T-helper 2 cell treated with Interferon-gamma antibody and Interleukin-4, amounts not matched to agents 100 ng/mL and 5 ng/mL, for 36 hours (primary cell): ENCODE data around the gene C3orf20. TPM values are rescaled to one million over a fixed set of nuclear protein-coding genes. Genes with fewer than 3 reads are reported as not detected.
"Not testable (repeated sequence)": the region's sequence is repeated elsewhere in the genome, so short reads cannot be mapped to it uniquely, and the experiment has no call there.

Source experiments
- intact Hi-C: fragments of 100-400 bp; cut with micrococcal nuclease; formaldehyde crosslinking; loops from one replicate; pipeline ENCODE4 v1.15.1; 2023
- total RNA-seq: library from RNA; stranded (reverse); gene quantifications from 2 replicates; pipeline ENCODE4 v1.2.3, GENCODE V29; 2022

C3orf20 gene
- total RNA-seq, 1 donor from 2014 or later: 0.20 TPM

DNA sequence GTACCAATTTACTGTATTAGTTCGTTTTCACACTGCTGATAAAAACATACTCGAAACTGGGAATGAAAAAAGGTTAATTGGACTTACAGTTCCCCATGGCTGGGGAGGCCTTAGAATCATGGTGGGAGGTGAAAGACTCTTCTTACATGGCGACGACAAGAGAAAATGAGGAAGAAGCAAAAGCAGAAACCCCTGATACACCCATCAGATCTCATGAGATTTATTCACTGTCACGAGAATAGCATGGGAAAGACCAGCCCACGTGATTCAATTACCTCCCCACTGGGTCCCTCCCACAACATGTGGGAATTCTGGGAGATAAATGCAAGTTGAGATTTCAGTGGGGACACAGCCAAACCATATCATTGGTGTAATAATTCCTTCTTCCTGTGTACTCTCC, 69.6 kb downstream of the C3orf20 start:
- intact Hi-C loops: no loop called here

DNA sequence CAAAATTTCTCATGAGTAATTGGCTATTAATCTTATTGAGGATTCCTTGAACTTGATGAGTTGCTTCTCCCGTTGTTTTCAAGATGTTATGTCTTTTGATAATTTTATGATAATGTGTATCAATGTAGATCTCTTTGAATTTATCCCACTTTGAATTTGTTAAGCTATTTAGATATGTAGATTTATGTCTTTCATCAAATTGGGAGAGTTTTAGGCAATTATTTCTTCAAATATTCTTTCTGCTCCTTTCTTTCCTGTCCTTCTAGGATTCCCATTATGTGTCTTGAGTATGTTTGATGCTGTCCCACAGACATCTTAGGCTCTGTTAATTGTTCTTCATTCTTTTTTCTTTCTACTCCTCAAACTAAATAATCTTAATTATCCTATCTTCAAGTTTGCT, 75.7 kb downstream of the C3orf20 start:
- intact Hi-C loops: no loop called here

DNA sequence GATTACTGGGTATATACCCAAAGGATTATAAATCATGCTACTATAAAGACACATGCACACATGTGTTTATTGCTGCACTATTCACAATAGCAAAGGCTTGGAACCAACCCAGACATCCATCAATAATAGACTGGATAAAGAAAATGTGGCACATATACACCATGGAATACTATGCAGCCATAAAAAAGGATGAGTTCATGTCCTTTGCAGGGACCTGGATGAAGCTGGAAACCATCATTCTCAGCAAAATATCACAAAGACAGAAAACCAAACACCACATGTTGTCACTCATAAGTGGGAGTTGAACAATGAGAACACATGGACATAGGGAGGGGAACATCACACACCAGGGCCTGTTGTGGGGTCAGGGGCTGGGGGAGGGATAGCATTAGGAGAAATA, 78.0 kb downstream of the C3orf20 start:
- intact Hi-C loops: not testable (repeated sequence)

DNA sequence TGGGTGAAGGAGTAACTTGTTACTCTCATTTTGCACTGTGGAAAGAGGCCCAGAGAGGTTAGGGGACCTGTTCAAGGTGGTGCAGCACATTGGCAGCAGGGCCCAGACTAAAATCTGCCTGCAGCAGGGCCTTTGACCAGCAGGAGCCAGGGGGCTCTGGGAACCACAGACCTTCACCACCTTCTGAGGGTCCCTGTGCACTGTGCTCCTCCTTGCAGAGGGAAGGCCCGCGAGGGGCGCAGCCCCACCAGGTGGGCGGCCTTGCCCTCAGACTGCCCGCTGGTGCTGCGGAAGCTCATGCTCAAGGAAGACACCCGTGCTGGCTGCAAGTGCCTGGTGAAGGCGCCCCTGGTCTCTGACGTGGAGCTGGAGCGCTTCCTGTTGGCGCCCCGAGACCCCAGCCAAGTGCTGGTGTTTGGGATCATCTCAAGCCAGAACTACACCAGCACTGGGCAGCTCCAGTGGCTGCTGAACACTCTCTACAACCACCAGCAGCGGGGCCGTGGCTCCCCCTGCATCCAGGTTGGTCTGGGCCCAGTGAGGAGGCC, 82.3 kb downstream of the C3orf20 start:
- intact Hi-C loops: no loop called here

DNA sequence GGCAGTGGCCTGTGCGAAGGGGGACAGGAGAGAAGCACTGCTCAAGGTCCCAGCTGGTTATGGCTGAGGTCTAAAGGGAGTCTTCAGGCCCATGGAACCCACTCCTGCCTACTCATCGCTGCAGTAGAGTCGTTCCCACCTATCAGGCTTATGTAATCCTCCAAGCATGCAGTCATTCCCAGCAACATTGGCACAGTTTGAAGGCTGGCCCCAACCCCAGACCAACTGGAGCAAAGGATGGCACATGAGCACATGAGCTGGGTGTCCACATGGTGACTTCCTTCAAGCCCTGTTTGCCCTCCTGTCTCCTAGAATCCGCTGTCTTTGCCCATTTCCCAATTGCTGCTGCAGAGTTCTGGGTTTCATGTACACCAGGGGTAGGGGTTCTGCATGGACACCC, 83.4 kb downstream of the C3orf20 start:
- intact Hi-C loops: no loop called here

DNA sequence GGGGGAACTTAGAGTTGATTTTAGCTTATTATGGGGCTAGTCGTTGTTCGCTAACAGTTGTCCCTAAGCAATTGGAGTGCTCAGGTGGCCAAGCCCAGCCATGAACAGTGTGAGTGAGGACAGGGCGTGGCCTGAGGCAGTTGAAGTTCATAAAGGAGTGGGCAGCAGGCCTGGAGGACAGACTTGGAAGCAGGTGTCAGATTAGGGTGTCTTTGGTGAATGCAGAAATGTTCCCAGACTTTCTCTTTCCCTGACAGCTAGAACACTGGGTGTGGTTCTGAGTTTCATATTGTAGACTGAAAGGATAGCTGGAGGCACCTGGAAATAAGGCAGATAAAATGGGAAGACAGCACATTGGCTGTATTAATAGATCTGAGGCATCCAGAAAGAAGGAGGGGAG, 84.0 kb downstream of the C3orf20 start:
- intact Hi-C loops: no loop called here

DNA sequence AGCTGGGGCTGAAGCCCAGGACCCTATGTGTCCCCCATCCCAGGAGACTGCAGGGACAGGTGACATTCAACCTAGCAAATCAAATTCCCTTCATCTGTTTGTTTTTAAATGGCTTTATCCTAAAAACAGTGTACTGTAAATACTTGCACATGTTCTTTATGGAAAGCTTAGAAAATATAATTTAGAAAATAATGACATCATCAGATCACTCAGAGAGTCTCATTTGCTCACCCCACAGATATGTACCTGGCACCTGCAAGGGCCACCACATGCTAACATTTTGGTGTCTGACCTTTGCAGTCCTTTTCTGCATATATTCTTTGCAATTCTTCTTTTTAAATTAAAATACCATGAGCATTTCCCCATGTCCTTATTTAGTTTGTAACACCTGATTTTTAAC, 85.2 kb downstream of the C3orf20 start:
- intact Hi-C loops: no loop called here

DNA sequence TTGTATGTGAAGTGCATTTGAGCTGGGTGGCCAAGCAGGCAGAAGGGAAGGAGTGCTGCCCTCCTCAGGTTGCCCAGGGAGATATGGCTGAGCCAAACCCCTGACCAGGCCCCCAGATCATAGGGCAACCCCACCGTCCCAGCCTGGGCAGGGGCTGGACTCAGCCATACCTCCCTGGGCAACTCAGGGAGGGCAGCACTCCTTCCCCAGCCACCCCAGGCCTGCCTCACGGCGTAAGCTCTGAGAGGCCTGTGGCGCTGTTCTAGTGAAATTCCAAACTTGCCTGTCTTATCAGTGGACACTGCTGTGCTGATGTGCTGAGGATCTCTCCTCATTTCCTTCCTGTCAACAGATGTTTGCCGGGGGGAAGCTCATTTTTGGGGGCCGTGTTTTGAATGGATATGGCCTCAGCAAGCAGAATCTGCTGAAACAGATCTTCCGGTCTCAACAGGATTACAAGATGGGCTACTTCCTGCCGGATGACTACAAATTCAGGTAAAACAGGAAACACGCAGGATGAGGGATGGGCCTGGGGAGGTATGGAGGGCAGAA, 86.3 kb downstream of the C3orf20 start:
- intact Hi-C loops: no loop called here

DNA sequence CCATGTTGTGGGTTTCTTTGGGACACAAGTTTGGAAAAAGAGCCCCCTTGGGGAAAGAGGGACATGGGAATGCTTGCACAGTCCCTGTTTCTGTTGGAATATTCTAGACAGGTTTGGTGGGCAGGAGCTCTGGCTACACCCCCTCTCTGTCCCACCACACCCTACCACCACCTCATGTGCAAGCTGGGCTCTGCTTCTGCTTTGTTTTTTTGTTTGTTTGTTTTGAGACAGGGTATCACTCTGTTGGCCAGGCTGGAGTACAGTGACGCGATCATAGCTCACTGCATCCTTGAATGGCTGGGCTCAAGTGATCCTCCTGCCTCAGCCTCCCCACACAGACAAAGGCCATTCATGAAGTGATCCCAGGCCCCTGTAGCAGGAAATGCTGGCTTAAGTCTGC, 86.9 kb downstream of the C3orf20 start:
- intact Hi-C loops: no loop called here

DNA sequence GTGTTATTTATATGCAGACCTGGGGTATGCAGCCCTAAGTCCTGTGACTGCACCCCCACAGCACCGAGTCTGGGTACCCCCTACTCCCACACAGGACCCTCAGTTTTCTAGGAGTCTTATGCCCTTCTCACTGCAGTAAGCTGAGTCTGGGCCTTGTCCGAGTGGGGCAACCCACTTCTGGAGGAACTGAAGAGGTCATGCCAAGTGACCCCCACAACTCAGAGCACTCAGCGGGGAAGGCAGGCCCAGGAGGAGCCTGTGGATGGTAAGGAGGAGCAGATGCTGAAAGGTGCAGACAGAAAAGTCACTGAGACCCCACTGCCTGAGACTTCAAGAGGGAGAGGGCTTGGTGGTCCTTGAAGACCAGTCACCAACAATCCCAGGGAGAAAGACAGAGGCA, 87.8 kb downstream of the C3orf20 start:
- intact Hi-C loops: no loop called here

DNA sequence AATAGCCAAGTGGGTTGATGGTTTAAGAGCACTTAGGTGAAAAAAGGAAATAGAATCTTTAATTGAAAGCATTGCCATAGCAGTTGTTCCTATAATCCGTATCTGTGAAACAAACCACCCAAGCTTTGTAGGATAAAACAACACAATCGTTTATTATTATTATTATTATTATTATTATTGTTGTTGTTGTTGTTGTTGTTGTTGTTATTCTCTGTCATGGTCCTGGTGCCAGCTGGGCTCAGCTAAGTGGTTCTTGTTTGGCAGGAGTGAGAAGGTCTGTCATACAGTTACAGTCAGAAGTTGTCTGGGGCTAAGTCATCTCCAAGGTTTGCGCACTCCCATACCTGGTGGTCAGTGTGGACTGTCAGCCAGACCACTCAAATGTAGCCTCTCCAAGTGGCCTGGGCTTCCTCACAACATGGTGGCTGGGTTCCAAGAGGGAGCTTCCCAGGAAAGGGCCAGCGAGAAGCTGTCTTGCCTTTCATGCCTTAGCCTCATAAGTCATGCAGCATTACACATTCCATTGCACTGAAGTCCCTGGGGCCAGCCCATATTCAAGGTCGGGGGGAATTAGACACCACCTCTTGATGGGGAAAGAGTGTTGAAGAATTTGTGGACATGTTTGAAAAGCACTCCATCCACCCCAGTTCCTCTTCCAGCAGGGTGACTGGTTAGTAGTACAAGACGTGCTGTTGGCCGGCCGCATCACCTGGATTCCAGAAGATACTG, 89.6 kb downstream of the C3orf20 start:
- intact Hi-C loops: no loop called here

DNA sequence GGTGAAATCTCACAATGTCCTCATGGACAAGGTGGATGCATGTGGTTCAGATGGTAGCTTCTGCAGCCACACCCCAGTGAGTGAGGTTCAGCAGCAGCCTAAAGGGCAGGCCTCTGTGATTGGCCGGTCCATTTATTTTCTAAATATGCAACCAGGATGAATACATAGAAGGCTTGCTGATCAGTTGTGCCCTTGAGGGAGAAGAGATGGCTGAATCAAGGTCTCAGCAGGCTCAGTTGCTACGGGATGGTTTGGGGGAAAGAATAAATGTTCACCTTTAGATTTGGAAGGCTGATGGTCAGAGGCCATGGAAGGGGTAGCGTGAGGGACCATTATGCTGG, 90.1 kb downstream of the C3orf20 start:
- intact Hi-C loops: no loop called here

DNA sequence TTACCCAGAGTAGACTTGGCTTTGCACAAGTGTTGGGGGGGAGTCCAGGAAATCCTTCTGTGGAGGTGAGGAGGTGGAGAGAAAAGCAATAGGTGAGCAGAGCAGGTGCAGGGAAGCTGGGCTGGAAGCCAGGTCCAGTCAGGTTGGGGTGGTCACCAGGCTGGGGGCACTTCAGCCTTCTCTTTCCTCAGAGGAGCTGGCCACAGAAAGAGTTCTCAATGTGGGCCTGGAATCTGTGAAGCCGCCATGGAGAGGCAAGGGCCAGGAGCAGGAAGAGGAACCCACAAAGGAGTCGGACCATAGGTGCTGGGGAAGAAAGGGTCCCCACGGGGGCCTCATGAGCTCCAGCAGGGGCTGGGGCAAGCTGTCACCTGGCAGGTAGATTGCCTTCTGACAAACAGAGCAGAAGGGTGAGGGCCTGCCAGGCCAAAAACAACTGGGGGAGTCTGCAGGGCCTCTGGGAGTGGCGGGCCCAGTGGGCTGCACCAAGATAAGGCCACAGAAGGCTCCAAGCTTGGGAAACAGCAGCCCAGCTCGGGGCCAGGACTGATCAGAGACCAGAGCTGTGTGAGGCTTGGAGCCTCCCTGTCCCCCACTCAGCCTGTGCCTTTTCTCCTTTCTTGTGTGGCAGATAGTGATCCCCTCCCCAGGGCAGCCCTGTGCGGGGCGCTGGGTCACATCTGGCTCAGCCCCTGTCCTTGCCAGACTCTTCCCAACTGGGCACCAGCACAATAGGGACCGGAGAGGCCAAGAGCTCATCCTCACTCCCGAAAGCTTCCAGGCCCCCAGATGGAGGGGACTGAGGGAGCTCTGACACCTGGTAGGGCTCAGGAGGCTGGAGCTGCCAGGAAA, 90.9 kb downstream of the C3orf20 start:
- intact Hi-C loops: no loop called here

DNA sequence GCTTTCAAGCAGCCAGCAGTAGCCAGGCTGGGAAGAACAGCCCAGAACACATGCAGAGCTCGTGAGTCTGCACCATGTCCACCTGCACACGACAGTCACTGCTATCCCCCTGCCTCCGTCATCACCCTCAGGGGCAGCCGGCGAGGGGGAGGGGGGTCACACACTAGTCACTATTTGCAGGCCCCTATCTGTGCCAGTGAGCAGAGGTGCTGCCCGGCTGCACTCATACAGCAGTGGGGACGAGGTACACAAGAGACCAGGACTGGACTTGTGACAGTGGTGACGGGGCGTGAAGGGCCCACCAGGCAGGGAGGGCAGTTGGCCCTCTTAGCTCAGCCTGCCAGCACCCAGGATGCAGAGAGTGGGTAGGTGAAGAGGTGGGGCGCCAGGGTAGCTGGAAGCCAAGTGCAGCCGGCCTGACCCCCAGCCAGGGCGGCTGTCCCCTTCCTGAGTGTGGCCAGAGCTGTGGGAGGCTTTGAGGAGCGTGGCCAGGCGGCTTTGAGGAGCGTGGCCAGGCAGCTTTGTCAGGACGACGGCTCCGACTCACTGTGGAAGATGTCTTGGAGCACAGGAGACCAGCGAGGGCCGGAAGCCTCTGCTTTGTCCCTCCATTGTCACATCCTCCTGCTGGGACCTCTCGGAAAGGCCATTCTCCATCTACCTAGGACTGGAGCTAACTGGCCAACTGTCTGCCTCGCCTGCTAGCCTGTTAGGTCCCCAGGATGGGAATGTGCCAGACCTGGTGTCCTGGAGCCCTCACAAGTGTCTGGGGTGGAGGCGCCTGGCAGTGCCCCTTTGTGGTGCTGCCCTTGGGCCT, 91.7 kb downstream of the C3orf20 start:
- intact Hi-C loops: no loop called here

DNA sequence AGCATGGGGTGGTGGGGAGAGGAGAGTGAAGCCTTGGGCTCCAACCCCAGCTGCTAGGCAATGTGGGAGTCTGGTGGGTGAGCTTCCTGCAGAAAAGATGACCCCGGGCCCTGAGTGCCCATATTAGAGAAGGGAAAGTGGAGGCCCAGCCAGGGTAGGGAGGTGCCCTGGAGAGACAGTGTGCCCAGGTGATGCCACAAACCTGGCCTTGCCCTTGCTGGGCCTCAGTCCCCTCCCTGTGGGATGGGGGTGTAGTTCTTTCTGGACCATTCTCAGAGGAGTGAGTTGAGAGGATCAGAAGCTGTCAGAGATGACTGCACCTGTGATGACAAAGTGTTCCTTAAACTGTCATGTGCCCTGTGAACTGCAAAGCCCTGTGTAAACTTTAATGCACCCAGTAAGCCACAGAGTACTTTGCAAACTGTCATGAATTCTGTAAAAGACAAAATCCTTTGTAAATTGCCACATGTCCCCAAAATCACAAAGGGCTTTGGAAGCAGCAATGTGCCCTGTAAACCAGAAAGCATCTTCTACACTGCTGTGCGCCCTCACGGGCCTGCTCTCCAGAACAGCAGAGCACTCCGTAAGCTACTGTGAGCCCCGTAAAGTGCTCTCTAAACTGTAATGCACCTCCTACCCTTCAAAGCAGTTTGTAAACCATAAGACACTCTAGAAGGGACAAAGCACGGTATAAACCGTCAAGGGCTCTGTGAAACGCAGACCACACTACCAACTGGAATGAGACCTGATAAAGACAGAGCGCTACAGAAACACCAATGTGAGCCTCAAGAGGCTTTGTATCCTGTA, 92.5 kb downstream of the C3orf20 start:
- intact Hi-C loops: no loop called here

DNA sequence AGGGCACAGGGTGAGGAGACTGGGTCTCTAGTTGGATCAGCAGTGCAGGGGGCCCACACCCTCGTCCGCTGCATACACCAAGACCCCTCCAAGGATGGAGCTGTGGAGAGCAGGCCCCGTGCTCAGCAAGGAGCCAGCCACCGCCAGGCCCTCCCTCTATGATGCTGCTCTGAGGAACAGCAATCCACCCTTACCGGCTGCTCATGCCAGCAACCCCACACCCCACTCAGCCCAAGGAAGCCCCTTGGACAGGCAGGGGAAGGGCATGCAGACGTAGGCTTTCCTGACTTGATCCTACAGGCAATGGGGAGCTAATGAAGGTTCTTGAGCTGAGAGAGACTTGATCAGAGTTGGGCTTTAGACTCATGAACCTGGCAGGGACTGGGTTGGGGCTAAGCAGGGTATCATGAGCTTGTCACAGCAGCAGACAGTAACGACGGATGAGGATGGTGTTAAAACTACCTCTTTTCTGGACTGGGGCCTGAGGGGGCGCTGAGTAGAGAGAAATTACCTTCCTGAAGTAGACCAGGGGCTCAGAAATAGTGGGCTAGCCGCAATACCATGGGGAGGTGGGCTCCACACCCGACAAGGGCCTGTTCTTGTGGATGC, 93.3 kb downstream of the C3orf20 start:
- intact Hi-C loops: no loop called here

DNA sequence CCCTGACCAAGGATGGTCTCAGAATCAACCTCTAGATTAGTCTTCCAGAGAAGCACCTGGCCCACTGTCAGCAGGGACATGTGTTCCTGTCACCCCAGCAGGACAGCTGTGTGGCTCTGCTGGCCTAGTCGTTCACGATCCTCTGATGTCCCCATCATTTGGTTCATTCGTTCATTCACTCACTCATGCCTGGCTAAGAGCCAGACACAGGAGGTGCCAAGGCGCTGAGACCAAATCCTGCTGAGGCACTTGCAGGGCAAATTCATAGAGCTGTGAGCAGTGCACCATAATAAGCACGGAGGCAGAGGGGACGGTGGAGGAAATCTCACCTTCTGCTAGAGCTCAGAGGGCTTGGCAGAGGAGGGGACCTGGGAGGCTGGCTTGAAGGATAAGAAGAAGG, 93.9 kb downstream of the C3orf20 start:
- intact Hi-C loops: no loop called here

DNA sequence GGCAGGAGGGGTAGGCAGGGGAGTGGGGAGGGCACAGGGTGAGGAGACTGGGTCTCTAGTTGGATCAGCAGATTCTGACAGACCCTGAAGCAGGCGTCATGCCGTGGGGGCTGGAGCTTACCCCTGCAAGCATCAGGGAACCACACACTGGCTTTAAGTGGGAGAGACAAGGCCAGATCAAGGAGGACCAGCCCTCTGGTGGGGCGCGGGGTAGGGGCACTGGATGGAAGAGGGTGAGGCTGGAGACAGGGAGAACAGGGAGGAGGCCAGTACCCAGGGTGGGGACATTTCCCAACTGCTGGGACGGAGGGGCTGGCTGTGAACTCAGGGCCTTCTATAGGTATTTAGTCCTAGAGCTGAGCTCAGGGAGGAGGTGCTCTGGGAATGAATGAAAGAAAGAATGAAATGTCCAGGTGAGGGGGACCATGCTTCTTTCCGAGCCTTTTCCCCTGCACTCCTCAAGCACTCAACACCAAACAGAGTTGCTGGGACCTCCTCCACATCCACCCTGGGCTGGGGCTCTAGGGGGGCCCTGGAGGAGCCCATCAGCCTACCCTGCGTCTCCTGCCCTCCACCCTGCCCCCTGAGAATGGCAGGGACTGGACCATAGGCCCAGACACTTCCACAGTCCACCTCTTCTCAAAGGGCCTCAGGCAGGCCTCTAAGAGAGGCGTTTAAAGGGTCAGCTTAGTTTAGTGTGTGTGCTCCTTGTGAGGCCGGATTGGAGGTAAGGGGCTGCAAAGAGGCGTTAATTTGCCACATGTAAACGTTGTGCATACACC, 94.8 kb downstream of the C3orf20 start:
- intact Hi-C loops: no loop called here

DNA sequence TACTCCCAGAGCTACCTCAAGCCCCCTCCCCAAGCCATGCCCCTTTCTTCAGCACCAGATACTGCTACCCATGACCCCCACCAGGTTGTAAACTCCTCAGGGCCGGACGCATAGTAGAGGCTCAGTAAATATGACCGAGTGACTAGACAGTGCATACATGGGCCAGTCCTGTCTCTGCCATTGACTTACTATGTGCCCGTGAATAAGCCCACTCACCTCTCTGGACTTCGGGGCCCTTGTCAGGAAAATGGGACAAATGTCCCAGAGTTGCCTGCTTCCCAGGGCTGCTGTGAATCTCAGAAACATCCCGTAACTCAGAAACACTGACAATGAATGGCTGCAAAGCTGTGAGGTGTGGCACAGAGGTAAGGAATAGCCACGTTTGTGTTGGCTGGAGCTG, 95.7 kb downstream of the C3orf20 start:
- intact Hi-C loops: no loop called here
